Measurements from ENCODE around the gene CTBP2.

DNA sequence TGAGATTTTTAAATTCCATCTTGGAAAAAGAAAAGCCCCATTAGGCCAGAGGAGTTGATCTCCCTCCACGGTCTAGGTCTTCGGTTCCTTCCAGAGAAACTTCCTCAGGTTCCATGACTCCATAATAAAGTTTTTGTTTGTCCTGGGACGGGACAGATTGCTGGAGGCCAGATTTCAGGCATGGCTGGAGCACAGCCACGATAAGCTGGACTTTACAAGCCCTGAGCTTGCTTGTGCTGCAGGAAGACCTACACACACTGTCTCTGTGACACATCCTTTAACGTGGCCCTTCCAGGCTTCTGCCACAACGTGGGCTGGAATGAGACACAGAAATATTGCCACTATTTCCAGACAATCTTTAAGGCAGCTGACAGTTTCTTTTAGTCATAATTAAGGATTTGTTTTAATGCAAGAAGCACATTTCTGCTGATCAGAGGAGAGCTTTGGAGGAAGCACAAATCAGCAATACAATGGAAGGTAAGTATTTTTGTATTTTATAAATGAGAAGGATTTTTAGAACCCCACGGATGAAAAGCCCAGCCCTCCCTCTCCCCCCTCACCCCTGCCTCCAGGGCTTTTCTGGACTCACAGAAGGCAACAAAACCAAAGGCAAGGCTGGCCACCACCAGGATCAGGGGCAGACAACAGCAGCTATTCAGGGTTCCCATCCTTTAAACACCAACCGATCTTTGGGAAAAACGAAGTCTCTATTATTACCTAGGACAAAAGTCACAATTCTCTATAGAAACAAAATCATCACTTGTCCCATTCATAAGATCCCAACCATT is 6.5 kb downstream of the CTBP2 start:
- TF ChIP-seq RAD51 (IDR thresholded peaks at IDR 0.05) (no peak), CTCF (IDR thresholded peaks at IDR 0.05 in 2 of 3, conservative IDR thresholded peaks at IDR 0.05 in 1 of 3; ENCODE audit: control insufficient read depth in 2 of 3, extremely low read depth in 1 of 3, insufficient read depth in 1 of 3, low read depth in 3 of 3, low read length in 3 of 3) (no peak), ATF2 (IDR thresholded peaks at IDR 0.05; ENCODE audit: low read length) (no peak), RAD21 (IDR thresholded peaks at IDR 0.05; ENCODE audit: insufficient read depth, low read depth, low read length) (no peak), NFYB (IDR thresholded peaks at IDR 0.05; ENCODE audit: insufficient read depth, low read depth, low read length) (no peak), EZH2 (IDR thresholded peaks at IDR 0.05; ENCODE audit: borderline replicate concordance, control insufficient read depth, low read depth, low read length) (no peak), POLR2AphosphoS5 (IDR thresholded peaks at IDR 0.05; ENCODE audit: low read length) (no peak), CBX5 (IDR thresholded peaks at IDR 0.05; ENCODE audit: low read depth) (no peak), NKRF (conservative IDR thresholded peaks at IDR 0.05) (no peak), SMC3 (IDR thresholded peaks at IDR 0.05; ENCODE audit: borderline replicate concordance, low read length) (no peak), JUNB (IDR thresholded peaks at IDR 0.05) (no peak), YBX1 (IDR thresholded peaks at IDR 0.05) (no peak)
- TF ChIP-seq, protein P1, sequence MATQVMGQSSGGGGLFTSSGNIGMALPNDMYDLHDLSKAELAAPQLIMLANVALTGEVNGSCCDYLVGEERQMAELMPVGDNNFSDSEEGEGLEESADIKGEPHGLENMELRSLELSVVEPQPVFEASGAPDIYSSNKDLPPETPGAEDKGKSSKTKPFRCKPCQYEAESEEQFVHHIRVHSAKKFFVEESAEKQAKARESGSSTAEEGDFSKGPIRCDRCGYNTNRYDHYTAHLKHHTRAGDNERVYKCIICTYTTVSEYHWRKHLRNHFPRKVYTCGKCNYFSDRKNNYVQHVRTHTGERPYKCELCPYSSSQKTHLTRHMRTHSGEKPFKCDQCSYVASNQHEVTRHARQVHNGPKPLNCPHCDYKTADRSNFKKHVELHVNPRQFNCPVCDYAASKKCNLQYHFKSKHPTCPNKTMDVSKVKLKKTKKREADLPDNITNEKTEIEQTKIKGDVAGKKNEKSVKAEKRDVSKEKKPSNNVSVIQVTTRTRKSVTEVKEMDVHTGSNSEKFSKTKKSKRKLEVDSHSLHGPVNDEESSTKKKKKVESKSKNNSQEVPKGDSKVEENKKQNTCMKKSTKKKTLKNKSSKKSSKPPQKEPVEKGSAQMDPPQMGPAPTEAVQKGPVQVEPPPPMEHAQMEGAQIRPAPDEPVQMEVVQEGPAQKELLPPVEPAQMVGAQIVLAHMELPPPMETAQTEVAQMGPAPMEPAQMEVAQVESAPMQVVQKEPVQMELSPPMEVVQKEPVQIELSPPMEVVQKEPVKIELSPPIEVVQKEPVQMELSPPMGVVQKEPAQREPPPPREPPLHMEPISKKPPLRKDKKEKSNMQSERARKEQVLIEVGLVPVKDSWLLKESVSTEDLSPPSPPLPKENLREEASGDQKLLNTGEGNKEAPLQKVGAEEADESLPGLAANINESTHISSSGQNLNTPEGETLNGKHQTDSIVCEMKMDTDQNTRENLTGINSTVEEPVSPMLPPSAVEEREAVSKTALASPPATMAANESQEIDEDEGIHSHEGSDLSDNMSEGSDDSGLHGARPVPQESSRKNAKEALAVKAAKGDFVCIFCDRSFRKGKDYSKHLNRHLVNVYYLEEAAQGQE (IDR thresholded peaks at IDR 0.05; ENCODE audit: low read depth, low read length): no peak
- TF ChIP-seq, protein P2, sequence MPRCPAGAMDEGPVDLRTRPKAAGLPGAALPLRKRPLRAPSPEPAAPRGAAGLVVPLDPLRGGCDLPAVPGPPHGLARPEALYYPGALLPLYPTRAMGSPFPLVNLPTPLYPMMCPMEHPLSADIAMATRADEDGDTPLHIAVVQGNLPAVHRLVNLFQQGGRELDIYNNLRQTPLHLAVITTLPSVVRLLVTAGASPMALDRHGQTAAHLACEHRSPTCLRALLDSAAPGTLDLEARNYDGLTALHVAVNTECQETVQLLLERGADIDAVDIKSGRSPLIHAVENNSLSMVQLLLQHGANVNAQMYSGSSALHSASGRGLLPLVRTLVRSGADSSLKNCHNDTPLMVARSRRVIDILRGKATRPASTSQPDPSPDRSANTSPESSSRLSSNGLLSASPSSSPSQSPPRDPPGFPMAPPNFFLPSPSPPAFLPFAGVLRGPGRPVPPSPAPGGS (IDR thresholded peaks at IDR 0.05; ENCODE audit: borderline replicate concordance, insufficient read depth, low read depth, low read length, poor library complexity, severe bottlenecking): no peak

Measured in GM12878 (cell line).